HG03460 (cell line): ENCODE results near the gene FNTB.
A peak's percentile ranks its signal among the peaks of the same experiment; 100 is the strongest.
"Not testable (repeated sequence)": the region's sequence is repeated elsewhere in the genome, so short reads cannot be mapped to it uniquely, and the experiment has no call there.

Experiments
- ATAC-seq: cut with Tn5 transposase; IDR thresholded peaks from one replicate; pipeline ENCODE4 v1.9.1; 2021; ENCODE audit not compliant: unreplicated experiment

Gene FNTB

DNA sequence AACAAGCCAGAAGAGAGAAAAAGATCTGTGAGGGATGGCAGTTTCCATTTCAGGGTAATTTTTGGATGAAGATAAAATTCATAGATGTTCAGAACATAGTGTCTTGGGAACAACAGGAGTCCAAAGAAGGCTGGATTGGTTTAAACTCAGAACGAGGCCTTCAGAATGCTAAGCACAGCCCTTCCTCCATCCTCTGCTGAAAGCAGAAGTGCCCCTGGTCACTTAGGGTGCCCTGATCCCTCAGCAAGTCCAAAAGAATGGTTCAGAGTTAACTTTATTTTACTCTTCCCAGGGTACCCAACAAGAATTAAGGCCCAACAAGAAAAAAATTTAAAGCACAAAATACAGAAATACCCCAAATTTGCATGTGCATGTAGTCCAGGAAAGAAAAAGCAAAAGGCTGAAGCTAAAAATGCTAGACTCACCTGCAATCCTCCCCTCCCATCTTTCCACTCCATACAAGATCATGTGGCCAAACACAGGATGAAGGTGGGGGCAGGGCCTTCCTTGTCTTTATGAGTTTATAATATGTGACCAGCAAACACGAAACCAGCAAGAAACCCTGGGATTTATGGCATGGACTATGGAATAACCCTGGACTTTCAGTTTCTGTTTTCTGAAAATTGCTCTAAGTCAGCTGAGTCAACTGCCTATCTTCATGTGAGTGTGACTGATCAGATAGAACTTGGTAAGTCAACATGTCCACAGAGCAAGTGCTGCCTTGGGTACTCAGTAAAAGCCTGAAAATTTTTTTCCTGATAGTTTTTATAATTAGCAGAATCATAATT, 94.5 kb downstream of the FNTB start:
- ATAC-seq, result no peak

GRCh38 chr14:65082930-65083329, 96.2 kb downstream of the FNTB start:
- no peak for ATAC-seq

DNA sequence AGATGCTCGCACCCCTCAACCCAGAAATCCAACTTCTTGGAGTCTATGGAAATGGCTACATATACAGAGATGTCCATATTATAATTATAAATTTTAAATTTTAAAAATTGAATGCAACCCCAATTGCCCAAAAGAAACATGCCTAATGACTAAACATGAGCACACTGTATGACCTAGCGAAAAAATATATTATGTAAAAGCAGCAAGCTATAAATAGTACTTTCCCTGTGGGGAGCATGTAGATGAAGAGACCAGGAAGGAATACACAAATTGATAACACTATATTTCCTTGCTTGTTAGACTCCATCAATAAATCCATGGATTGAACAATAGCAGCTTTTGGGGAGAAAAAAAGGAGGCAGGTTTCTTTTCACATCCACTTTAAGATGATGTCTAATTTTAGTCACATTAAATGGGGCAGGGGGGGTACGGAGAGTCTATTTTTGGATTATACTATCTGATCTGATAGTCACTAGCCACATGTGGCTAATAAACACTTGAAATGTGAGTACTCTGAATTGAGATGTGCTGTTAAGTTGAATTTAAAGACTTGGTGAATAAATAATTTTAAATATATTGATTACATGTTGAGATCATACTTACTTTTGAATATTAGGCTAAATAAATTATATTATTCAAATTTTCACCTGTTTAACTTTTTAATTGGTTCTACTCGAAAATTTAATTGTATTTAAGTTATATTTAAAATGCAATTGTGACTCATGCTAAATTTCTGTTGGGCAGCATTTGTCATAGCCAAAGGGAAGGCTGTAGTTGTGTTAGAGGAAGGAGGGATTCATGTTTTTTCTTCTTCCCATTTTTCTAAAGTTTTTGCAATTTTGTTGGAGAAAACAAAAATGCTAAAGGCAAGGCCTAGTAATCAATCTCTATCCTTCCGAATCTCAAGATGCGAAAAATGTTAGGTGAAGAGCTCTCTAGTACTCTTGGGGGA, 98.1 kb downstream of the FNTB start:
- no peak for ATAC-seq

DNA sequence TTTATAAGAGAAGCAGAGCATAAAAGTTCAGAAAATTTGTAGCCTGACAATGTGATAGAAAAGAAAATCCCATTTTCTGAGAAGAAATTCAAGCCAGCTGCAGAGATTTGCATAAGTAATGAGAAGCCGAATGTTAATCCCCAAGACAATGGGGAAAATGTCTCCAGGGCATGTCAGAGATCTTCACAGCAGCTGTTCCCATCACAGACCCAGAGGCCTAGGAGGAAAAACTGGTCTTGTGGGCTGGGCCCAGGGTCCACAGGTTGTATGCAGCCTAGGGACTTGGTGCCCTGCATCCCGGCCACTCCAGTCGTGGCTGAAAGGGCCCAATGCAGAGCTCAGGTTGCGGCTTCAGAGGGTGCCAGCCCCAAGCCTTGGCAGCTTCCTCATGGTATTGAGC, 100.0 kb downstream of the FNTB start:
- not testable (repeated sequence) for ATAC-seq

DNA sequence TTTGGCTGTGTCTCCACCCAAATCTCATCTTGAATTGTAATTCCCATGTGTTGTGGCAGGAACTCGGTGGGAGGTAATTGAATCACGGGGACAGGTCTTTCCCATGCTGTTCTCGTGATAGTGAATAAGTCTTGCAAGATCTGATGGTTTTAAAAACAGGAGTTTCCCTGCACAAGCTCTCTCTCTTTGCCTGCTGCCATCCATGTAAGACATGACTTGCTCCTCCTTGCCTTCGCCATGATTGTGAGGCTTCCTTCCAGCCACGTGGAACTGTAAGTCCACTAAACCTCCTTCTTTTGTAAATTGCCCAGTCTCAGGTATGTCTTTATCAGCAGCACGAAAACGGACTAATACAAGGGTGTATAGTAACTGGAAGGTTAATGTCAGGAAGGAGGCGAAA, 101.1 kb downstream of the FNTB start:
- ATAC-seq, result not testable (repeated sequence)

DNA sequence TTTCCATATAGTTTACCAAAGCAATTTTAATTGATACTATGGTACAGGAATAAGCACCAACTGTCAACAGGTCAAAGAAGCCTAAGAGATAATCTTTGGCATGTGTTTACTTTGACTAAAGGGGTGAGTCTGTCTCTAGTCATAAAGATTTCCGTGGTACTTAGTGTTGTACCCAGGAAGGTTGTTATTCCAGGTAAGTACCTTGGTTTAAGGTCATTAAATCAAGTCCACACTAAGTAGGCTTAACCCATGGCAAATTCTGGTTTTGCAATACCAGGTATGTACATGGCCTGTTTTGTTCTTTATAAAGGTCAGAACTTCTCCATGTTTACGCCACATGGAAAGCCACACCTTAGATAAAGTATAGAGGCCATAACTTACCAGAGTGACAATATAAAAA, 105.7 kb downstream of the FNTB start:
- no peak for ATAC-seq

DNA sequence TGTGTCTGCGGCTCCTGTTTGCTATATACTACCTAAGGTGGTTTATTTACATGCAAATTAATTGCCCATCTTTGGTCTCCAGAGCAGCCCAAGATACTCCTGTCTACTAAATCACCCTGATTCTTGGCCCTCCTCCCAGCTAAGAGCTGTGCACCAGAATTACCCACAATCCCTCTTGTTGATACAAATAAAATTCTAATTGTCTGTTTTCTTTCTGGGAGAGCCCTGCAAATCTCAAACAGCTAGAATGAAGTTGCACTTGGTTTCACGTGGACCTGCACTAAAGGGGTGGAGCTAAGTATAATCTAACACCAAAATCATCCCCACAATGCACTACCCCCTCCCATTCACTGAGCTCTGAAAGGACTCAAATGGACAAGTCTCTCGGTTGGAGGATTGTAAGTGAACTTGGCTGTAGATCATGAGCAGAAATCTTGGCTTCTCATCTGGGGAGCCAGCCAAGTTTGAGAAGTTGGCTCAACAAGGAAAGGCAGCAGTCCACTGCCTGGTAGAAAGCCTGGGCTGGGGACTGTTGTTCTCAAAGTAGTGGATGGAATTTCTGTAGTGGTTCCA, 109.0 kb downstream of the FNTB start:
- no peak for ATAC-seq

GRCh38 chr14:65096323-65097089, 109.8 kb downstream of the FNTB start:
- ATAC-seq, result no peak

- ATAC-seq, result no peak
Measured at GRCh38 chr14:65098586-65098985, 111.9 kb downstream of the FNTB start.

DNA sequence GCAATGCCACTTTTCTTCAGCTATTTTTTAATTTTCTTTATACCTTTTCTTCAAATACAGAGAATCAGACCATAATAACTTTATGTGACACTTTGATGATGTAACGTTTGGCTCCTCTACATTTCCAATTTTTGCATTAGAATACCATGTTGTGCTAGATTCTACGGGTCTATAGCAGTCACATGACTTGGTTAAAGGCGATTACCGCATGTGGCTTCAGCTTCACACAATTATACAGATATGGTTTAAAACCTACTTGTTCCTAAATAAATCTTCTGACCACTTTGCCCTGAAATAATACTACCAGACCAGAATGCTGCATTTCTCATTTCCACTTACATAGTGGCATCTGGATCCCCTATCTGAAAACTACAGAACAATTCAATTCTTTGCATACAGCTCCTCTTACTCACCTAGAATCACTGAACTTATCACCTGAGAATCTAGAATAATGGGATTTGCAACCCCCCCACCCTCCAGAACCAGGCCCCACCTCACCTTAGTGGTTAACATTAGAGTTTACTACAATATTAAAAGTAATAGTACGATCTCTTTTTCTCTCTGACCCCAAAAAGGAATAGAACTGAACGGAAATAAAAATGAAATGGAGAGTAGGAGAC, 114.3 kb downstream of the FNTB start:
- ATAC-seq, result no peak

- ATAC-seq, result no peak
Measured at GRCh38 chr14:65101631-65102440, 115.1 kb downstream of the FNTB start.

DNA sequence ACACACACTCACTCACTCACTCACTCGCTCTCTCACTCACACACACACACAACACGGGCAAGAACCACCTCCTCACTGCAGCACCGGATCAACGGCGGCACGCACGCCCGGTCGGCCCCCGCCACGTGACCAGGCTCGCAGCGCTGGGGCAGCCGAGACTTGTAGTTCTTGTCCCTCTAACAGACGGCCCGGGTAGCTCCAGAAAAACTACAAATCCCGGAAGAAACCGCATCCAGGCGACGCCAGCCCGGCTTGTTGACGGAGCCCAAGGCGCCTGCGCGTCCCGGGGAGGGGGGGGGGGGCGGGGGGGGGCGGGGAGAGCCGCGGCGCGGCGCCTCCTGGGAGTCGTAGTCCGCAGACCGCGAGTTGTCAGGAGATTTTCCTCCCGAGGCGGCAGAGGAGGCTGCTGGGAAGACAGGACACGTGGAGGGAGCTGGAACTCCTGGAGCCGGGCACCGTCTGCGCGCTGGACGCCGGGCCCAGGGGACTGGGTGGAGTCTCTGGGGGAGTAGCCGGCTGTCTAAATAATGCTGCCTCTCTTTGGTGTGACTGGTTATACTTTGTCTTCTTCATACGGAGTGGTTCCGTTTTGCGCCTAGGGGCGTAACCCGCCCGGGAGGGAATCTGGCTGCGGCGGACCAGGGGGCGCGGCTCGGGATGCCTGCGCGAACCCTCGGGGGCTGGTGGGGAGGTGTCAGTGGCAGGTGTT, 115.9 kb downstream of the FNTB start, which contains the start of gene MAX:
Gene MAX, minus strand, starts transcription at position 77 of the 709 bp plus-strand sequence. CDS start 178 bp downstream, outside the sequence.
- peak; percentile 88 for ATAC-seq

DNA sequence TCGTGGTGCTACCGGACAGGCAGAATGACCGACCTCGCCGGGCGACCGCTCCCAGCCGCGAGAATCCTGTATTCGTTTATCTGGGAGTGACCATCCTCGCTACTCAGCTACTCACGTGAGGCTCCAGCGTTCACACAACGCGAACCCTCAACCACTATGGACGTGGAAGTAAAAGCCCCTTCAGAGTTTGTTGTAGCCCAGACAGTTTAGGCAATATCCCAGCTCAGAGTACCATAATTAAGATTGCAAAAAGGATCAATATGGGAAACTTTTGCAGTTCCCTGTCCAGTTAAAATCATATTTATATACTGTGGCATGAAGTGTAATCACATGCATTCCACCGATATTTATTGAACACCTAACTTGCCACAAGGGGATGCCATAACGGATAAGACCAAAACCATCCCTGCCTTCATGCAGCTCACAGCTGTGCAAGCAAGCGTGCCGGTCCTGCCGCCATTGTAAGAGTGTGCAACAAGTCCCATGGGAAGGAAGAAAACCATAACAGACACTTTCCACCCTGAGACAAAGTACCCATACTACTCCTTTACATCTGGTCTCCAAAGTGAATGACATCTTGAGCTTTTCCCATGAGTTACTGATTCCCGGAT, 116.6 kb downstream of the FNTB start:
- ATAC-seq, result no peak

- no peak for ATAC-seq
Measured at GRCh38 chr14:65104791-65105190, 118.1 kb downstream of the FNTB start.

DNA sequence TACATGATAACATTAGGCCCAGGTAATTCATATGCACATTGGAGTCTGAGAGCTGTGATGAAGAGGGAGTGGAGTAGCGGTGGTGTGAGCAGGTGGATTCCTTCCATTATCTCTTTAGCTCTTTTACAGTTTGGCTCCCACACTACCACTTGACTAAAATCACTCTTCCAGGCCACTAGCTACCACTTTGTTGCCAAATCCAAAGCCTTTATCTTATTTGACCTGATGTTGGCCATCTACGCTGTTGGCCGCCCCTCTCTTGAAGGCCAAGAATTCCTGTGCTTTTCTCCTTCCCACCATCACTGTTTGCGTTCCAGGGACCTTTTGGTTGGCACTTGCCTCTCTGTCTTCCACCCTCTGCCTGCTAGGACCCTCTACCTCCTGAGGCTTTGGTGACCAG, 119.6 kb downstream of the FNTB start:
- no peak for ATAC-seq

DNA sequence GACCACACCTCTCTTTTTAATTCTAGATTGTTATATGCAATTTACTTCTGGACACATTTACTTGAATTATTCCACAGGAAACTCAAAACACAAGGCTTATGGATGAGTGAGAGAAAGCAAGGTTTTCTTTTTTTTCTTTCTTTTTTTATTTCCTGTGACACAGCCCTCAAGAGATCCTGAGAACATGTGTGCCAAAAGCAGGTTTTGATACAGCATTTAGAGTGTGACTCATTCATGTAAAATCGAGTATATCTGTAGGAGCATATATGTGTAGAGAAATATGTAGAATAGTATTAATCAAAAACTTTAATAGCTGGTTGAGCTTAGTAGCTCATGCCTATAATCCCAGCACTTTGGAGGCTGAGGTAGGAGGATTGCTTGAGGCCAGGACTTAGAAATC, 120.0 kb downstream of the FNTB start:
- no peak for ATAC-seq

DNA sequence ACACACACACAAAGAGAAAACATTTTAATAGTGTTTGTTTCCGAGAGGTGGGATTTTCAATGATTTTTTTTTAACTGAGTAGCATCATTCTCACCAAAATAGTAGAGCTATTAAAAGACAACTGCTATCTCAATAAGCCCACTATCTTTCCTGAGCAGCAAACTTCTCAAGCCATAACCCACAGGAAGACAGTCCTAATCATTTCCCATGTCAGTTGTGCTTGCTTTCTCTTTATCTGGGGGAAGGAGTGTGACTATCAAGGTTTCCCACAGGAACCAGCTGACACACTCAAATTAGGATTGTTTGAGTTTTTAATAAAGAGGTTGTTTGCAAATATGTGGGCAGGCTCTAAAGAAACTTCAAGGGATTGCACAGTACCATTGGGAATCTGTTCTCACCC, 120.5 kb downstream of the FNTB start:
- ATAC-seq, result no peak

DNA sequence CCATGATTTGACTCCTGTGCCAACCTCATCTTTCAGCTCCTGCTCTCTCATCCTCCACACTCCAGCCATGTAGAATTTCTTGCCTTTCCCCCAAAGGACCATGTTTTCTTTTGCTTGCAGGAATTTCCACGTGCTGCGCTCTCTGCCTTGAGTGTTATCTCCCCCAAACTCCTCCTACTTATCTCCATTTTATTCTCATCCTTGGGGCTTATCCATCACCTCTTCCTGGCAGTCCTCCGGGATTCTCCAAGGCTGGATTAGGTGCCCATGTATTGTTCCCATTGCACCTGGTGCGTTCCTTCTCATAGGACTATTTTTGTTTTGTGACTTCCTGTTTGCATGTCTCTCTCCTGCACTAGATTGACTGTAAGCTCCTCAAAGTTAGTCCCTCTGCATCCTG, 122.7 kb downstream of the FNTB start:
- no peak for ATAC-seq

DNA sequence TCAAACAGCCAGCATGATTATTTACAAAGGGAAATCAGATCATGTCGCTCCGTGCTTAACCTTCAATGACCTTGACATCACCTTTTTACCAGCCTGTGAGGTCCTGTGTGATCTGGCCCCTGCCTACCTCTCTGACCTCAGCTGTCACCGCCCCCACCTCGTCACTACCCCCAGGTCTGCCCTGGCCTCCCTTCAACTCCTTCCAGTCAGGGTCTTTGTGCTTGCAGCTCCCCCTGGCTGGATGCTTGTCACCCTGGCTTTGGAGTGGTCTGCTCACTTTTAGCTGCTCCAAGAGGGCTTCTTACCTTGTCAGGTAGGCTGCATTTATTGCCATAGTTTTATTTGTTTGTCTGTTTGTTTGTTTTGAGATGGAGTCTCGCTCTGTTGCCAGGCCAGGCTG, 123.8 kb downstream of the FNTB start:
- ATAC-seq, result no peak
